ENCODE measurements around the gene TRPM2. TPM values are rescaled to one million over a fixed set of nuclear protein-coding genes. Genes with fewer than 3 reads are reported as not detected.

TRPM2 gene
- total and polyA plus RNA-seq, 10 of the 15 experiments (the other 5 are each of a cell fraction or from before 2014, with no cell fraction given): 0.03 to 9.1 (median 2.6) TPM

DNA sequence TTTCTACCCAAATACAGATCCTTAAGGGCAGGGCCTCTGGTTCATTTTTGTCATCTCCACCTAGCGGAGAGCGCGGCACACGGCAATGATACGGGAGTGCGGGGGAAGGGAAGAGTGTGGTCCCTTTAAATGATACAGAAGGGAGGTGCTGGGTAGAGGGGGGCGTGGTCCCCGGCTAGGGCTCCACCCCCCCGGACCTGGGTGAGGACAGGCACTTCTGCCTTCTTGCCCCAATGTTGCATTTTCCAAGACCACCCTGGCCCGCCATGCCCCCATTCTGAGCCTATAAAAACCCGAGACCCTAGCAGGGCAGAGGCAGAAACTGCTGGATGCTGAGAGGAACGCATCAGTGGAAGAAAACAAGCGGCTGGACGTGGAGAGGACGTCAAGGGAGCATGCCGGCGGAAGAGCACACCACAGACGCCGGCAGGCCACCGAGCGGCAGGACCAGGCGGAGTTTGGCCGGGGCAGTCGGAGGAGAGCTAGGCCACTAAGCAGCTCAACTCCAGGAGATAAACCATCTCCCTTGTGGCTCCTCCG, 131.9 kb downstream of the TRPM2 start (continued):
- TF ChIP-seq, protein P1, sequence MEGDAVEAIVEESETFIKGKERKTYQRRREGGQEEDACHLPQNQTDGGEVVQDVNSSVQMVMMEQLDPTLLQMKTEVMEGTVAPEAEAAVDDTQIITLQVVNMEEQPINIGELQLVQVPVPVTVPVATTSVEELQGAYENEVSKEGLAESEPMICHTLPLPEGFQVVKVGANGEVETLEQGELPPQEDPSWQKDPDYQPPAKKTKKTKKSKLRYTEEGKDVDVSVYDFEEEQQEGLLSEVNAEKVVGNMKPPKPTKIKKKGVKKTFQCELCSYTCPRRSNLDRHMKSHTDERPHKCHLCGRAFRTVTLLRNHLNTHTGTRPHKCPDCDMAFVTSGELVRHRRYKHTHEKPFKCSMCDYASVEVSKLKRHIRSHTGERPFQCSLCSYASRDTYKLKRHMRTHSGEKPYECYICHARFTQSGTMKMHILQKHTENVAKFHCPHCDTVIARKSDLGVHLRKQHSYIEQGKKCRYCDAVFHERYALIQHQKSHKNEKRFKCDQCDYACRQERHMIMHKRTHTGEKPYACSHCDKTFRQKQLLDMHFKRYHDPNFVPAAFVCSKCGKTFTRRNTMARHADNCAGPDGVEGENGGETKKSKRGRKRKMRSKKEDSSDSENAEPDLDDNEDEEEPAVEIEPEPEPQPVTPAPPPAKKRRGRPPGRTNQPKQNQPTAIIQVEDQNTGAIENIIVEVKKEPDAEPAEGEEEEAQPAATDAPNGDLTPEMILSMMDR (IDR thresholded peaks at IDR 0.05 in 2 of 3, conservative IDR thresholded peaks at IDR 0.05 in 1 of 3; ENCODE audit: control insufficient read depth in 2 of 3, extremely low read depth in 1 of 3, insufficient read depth in 1 of 3, low read depth in 3 of 3, low read length in 3 of 3): no peak
- no peak for TF ChIP-seq MTA2 (IDR thresholded peaks at IDR 0.05; ENCODE audit: low read depth)
- TF ChIP-seq POLR2AphosphoS2 (IDR thresholded peaks at IDR 0.05; ENCODE audit: low read depth, low read length): no peak
- no peak for TF ChIP-seq RAD51 (IDR thresholded peaks at IDR 0.05)

DNA sequence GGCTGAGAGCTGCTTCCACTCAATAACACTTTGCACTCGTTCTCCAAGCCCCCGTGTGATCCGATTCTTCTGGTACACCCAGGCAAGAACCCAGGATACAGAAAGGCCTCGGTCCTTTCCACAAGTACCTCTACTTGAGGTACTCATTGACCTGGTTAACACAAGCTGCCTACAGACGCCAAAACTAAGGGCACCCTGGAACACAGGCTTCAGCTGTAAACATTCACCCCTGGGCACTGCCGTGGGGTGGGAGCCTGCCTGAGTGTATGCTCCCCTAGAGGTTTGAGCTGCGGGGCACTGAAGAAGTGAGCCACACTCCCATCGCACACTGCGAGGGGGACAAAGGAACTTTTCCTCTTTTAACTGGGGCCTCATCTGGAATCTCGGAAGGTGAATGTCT, 132.4 kb downstream of the TRPM2 start:
- intact Hi-C loops (cut with micrococcal nuclease; ENCODE audit: unreplicated experiment): no loop called here
- POLR2A ChIA-PET: no interaction called here
- TF ChIP-seq, protein P2, sequence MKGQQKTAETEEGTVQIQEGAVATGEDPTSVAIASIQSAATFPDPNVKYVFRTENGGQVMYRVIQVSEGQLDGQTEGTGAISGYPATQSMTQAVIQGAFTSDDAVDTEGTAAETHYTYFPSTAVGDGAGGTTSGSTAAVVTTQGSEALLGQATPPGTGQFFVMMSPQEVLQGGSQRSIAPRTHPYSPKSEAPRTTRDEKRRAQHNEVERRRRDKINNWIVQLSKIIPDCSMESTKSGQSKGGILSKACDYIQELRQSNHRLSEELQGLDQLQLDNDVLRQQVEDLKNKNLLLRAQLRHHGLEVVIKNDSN (IDR thresholded peaks at IDR 0.05; ENCODE audit: borderline replicate concordance, extremely low read length, insufficient read depth, low read depth, low read length): no peak
- TF ChIP-seq CBX3 (IDR thresholded peaks at IDR 0.05; ENCODE audit: borderline replicate concordance, low read depth): no peak
- TF ChIP-seq RBBP5 (conservative IDR thresholded peaks at IDR 0.05): no peak
- no peak for TF ChIP-seq POLR2A (IDR thresholded peaks at IDR 0.05; ENCODE audit: low read depth, low read length)
- TF ChIP-seq, protein P3, sequence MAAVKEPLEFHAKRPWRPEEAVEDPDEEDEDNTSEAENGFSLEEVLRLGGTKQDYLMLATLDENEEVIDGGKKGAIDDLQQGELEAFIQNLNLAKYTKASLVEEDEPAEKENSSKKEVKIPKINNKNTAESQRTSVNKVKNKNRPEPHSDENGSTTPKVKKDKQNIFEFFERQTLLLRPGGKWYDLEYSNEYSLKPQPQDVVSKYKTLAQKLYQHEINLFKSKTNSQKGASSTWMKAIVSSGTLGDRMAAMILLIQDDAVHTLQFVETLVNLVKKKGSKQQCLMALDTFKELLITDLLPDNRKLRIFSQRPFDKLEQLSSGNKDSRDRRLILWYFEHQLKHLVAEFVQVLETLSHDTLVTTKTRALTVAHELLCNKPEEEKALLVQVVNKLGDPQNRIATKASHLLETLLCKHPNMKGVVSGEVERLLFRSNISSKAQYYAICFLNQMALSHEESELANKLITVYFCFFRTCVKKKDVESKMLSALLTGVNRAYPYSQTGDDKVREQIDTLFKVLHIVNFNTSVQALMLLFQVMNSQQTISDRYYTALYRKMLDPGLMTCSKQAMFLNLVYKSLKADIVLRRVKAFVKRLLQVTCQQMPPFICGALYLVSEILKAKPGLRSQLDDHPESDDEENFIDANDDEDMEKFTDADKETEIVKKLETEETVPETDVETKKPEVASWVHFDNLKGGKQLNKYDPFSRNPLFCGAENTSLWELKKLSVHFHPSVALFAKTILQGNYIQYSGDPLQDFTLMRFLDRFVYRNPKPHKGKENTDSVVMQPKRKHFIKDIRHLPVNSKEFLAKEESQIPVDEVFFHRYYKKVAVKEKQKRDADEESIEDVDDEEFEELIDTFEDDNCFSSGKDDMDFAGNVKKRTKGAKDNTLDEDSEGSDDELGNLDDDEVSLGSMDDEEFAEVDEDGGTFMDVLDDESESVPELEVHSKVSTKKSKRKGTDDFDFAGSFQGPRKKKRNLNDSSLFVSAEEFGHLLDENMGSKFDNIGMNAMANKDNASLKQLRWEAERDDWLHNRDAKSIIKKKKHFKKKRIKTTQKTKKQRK (IDR thresholded peaks at IDR 0.05; ENCODE audit: low read depth, low read length): no peak
- no peak for TF ChIP-seq TCF7 (IDR thresholded peaks at IDR 0.05; ENCODE audit: borderline replicate concordance)
- TF ChIP-seq CEBPB (IDR thresholded peaks at IDR 0.05; ENCODE audit: borderline replicate concordance in 1 of 2, low read depth in 2 of 2, low read length in 2 of 2): no peak
- TF ChIP-seq KAT2A (conservative IDR thresholded peaks at IDR 0.05; ENCODE audit: control insufficient read depth, low read depth, low read length): no peak
- TF ChIP-seq, protein P4, sequence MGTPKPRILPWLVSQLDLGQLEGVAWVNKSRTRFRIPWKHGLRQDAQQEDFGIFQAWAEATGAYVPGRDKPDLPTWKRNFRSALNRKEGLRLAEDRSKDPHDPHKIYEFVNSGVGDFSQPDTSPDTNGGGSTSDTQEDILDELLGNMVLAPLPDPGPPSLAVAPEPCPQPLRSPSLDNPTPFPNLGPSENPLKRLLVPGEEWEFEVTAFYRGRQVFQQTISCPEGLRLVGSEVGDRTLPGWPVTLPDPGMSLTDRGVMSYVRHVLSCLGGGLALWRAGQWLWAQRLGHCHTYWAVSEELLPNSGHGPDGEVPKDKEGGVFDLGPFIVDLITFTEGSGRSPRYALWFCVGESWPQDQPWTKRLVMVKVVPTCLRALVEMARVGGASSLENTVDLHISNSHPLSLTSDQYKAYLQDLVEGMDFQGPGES (IDR thresholded peaks at IDR 0.05): no peak
- TF ChIP-seq, protein P5, sequence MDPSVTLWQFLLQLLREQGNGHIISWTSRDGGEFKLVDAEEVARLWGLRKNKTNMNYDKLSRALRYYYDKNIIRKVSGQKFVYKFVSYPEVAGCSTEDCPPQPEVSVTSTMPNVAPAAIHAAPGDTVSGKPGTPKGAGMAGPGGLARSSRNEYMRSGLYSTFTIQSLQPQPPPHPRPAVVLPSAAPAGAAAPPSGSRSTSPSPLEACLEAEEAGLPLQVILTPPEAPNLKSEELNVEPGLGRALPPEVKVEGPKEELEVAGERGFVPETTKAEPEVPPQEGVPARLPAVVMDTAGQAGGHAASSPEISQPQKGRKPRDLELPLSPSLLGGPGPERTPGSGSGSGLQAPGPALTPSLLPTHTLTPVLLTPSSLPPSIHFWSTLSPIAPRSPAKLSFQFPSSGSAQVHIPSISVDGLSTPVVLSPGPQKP (IDR thresholded peaks at IDR 0.05; ENCODE audit: low read depth, low read length): no peak
- no peak for TF ChIP-seq NFIC (IDR thresholded peaks at IDR 0.05; ENCODE audit: low read depth, low read length)

More for the DNA sequence above, 132.4 kb downstream of the TRPM2 start:
- no peak for ATAC-seq
- in situ Hi-C loops (cut with MboI): no loop called here
- H3K9ac ChIP-seq (ENCODE audit: control insufficient read depth, insufficient read depth, low read length): no peak overlapping the region
- no peaks in the 10 kb centered on the region for H4K20me1 ChIP-seq (ENCODE audit: control insufficient read depth, insufficient read depth)
- H3K9me3 ChIP-seq (replicated peaks; ENCODE audit: control insufficient read depth, insufficient read depth, low read length): no peaks in the 10 kb centered on the region; the same call in 2 of the 3 replicates
- H3K4me1 ChIP-seq (ENCODE audit: control insufficient read depth, insufficient read depth, low read length): no peaks in the 10 kb centered on the region
- no peaks in the 10 kb centered on the region for H3K36me3 ChIP-seq (ENCODE audit: control insufficient read depth in 2 of 2, insufficient read depth in 2 of 2, low read length in 1 of 2)
- no peak overlapping the region for H2AFZ ChIP-seq (ENCODE audit: control insufficient read depth, low read depth, low read length)
- ChIA-PET SMC1A (ENCODE audit: uncharacterized antibody, unreplicated experiment) (no interaction called here), CTCF (no interaction called here), RAD21 (ENCODE audit: unreplicated experiment) (no interaction called here)
- no peak overlapping the region for H3K4me3 ChIP-seq
- H3K79me2 ChIP-seq (ENCODE audit: control insufficient read depth, insufficient read depth, low read length): no peaks in the 10 kb centered on the region
- WGBS (ENCODE audit: insufficient coverage, insufficient replicate concordance, low lambda C conversion rate, missing lambda C conversion rate): 60% methylated on average over 10 of the region's 10 CpGs
- FAIRE-seq: no peak
- no peak overlapping the region for H3K4me2 ChIP-seq (ENCODE audit: control insufficient read depth, insufficient read depth)
- BruUV-seq (replicated peaks): no TSS peak
- no peak for DNase-seq (ENCODE audit: low read depth, low spot score)
- no peaks in the 10 kb centered on the region for H3K27me3 ChIP-seq (replicated peaks in 1 of 2; ENCODE audit: control insufficient read depth in 2 of 2, insufficient read depth in 2 of 2, low read length in 1 of 2)
- H3K27ac ChIP-seq (ENCODE audit: control insufficient read depth, insufficient read depth): no peak overlapping the region
